Endodermal cell (in vitro differentiated cells): ENCODE measurements around the gene LOXL1. TPM values are rescaled to one million over a fixed set of nuclear protein-coding genes. Genes with fewer than 3 reads are reported as not detected.

ENCODE experiments used
- DNase-seq: peaks from one replicate; pipeline ENCODE4 v3.0.0-alpha.2; 2017
- H3K27ac ChIP-seq: 2 replicates; pipeline ENCODE4 v1.5.1; 2013; ENCODE audit warnings: mild to moderate bottlenecking, low read depth, low read length, moderate library complexity
- H3K27me3 ChIP-seq: 2 replicates; pipeline ENCODE4 v1.6.1; 2013; ENCODE audit warnings: mild to moderate bottlenecking, low read length, moderate library complexity; ENCODE audit not compliant: insufficient read depth, control insufficient read depth, poor library complexity, severe bottlenecking
- H3K36me3 ChIP-seq: 2 replicates; pipeline ENCODE4 v1.7.0; 2013; ENCODE audit warnings: mild to moderate bottlenecking, low read length, moderate library complexity; ENCODE audit not compliant: control insufficient read depth, insufficient read depth
- H3K4me1 ChIP-seq: one replicate; pipeline ENCODE4 v1.7.0; 2013; ENCODE audit warnings: low read length; ENCODE audit not compliant: control insufficient read depth, insufficient read depth
- H3K4me3 ChIP-seq: 2 replicates; pipeline ENCODE4 v1.5.1; 2013; ENCODE audit warnings: mild to moderate bottlenecking, low read length, moderate library complexity
- H3K9ac ChIP-seq: 2 replicates; pipeline ENCODE4 v1.6.1; 2013; ENCODE audit warnings: mild to moderate bottlenecking, low read length, moderate library complexity; ENCODE audit not compliant: poor library complexity, severe bottlenecking; ENCODE audit errors: extremely low read depth
- H3K9me3 ChIP-seq: 2 replicates; pipeline ENCODE4 v1.6.1; 2013; ENCODE audit warnings: mild to moderate bottlenecking, low read length, moderate library complexity; ENCODE audit not compliant: control insufficient read depth
- H3K27ac Mint-ChIP-seq: 2 replicates; pipeline ENCODE4 v1.8.0; 2020; ENCODE audit warnings: mixed read lengths
- H3K27me3 Mint-ChIP-seq: 2 replicates; pipeline ENCODE4 v1.8.0; 2021; ENCODE audit warnings: mild to moderate bottlenecking, mixed read lengths; ENCODE audit not compliant: insufficient read depth
- H3K36me3 Mint-ChIP-seq: 2 replicates; pipeline ENCODE4 v1.8.0; 2020; ENCODE audit warnings: low read depth, mixed read lengths
- H3K4me1 Mint-ChIP-seq: 2 replicates; pipeline ENCODE4 v1.8.0; 2020; ENCODE audit warnings: mixed read lengths
- H3K4me3 Mint-ChIP-seq: 2 replicates; pipeline ENCODE4 v1.8.0; 2020; ENCODE audit warnings: mild to moderate bottlenecking, moderate library complexity, mixed read lengths
- H3K9me3 Mint-ChIP-seq: 2 replicates; pipeline ENCODE4 v1.8.0; 2020; ENCODE audit warnings: mild to moderate bottlenecking, mixed read lengths
- CTCF ChIP-seq: fragments of 200-600 bp; sonication (generic); conservative IDR thresholded peaks from 2 replicates; pipeline ENCODE4 v1.5.0; 2021; ENCODE audit warnings: antibody characterized with exemption, mild to moderate bottlenecking
- WGBS, 2 experiments: methylation state at CpG; one replicate each; pipeline versions ENCODE4 v1.1.5 to v1.1.7; 2013; ENCODE audit warnings: missing lambda C conversion rate in 2 of 2, mixed read lengths in 1 of 2; ENCODE audit not compliant: insufficient coverage in 1 of 2, insufficient read length in 1 of 2; 5-methylcytosine and 5-hydroxymethylcytosine counted together
- total RNA-seq, 2 donors: library from RNA; stranded (reverse); fragmentation: NEBNext Ultra II Directional in 1 of 2; extraction: Animal tissue kit (Norgen Biotek cat#: 25700) in 1 of 2; gene quantifications; 2 replicates in 1 of 2; 3 replicates in 1 of 2; pipeline ENCODE4 v1.2.1, GENCODE V29; 2021

Gene LOXL1
- total RNA-seq, 2 donors from 2014 or later, result 21.3 to 31.8 TPM

GRCh38 chr15:73948982-73949381 is 22.7 kb downstream of the LOXL1 start:
- DNase-seq, result no peak
- no peak overlapping the region for H3K27ac ChIP-seq

GRCh38 chr15:73949496-73949895 is 23.2 kb downstream of the LOXL1 start:
- Histone ChIP-seq H3K27ac (no peak overlapping the region), H3K4me3 (no peak overlapping the region), H3K27me3 (no peaks in the 10 kb centered on the region), H3K4me1 (peaks cover 3% of the 10 kb centered on the region), H3K9ac (no peak overlapping the region), H3K36me3 (no peaks in the 10 kb centered on the region), H3K9me3 (no peaks in the 10 kb centered on the region)
- Mint-ChIP-seq H3K36me3 (peaks cover 3% of the 10 kb centered on the region), H3K27ac (no peak overlapping the region), H3K4me1 (peaks cover 10% of the 10 kb centered on the region), H3K4me3 (no peak overlapping the region), H3K9me3 (no peaks in the 10 kb centered on the region), H3K27me3 (no peaks in the 10 kb centered on the region)
- WGBS, 2 experiments, result 89 to 93% methylated on average over 10 of the region's 10 CpGs
- no peak for TF ChIP-seq CTCF
- DNase-seq, result no peak

More at GRCh38 chr15:73948982-73949381, 22.7 kb downstream of the LOXL1 start:
- H3K9me3 ChIP-seq, result no peaks in the 10 kb centered on the region
- H3K9ac ChIP-seq, result no peak overlapping the region
- Mint-ChIP-seq H3K9me3 (no peaks in the 10 kb centered on the region), H3K27me3 (no peaks in the 10 kb centered on the region), H3K4me3 (no peak overlapping the region), H3K36me3 (peaks cover 3% of the 10 kb centered on the region), H3K4me1 (peaks cover 10% of the 10 kb centered on the region), H3K27ac (no peak overlapping the region)
- no peaks in the 10 kb centered on the region for H3K36me3 ChIP-seq
- H3K27me3 ChIP-seq, result no peaks in the 10 kb centered on the region
- peaks cover 3% of the 10 kb centered on the region for H3K4me1 ChIP-seq
- H3K4me3 ChIP-seq, result no peak overlapping the region
- 82 to 100% methylated on average over 2 to 4 of the region's 4 CpGs for WGBS, 2 experiments
- no peak for TF ChIP-seq CTCF

- H3K4me3 Mint-ChIP-seq, result no peak overlapping the region
- Histone ChIP-seq H3K4me1 (peaks cover 3% of the 10 kb centered on the region), H3K4me3 (no peak overlapping the region), H3K9me3 (no peaks in the 10 kb centered on the region), H3K36me3 (no peaks in the 10 kb centered on the region), H3K9ac (no peak overlapping the region), H3K27ac (peak overlapping the region; percentile 95), H3K27me3 (no peaks in the 10 kb centered on the region)
- no peaks in the 10 kb centered on the region for H3K27me3 Mint-ChIP-seq
- no peak for DNase-seq
- TF ChIP-seq CTCF, result no peak
- peaks cover 3% of the 10 kb centered on the region for H3K36me3 Mint-ChIP-seq
- H3K27ac Mint-ChIP-seq, result no peak overlapping the region
- H3K4me1 Mint-ChIP-seq, result peaks cover 10% of the 10 kb centered on the region
- H3K9me3 Mint-ChIP-seq, result no peaks in the 10 kb centered on the region
Measured at GRCh38 chr15:73950479-73950830, 24.2 kb downstream of the LOXL1 start.
